Neuronal stem cell (in vitro differentiated cells): ENCODE data around the gene ATP8A2.

Experiments used
- DNase-seq: peaks from one replicate; pipeline ENCODE4 v3.0.0-alpha.2; 2013; ENCODE audit warnings: low spot score
- H2AFZ ChIP-seq: one replicate; pipeline ENCODE4 v1.6.1; 2013; ENCODE audit warnings: mild to moderate bottlenecking, low read length, inconsistent platforms
- H2AK5ac ChIP-seq: 2 replicates; pipeline ENCODE4 v1.6.1; 2013; ENCODE audit warnings: low read depth, mild to moderate bottlenecking, inconsistent platforms, low read length, moderate library complexity, mixed read lengths
- H2BK120ac ChIP-seq: 2 replicates; pipeline ENCODE4 v1.6.1; 2013; ENCODE audit warnings: low read depth, mild to moderate bottlenecking, inconsistent platforms, low read length, moderate library complexity, mixed read lengths
- H2BK12ac ChIP-seq: one replicate; pipeline ENCODE4 v1.6.1; 2013; ENCODE audit warnings: low read length, inconsistent platforms
- H2BK15ac ChIP-seq: 2 replicates; pipeline ENCODE4 v1.6.1; 2013; ENCODE audit warnings: mild to moderate bottlenecking, low read length, inconsistent platforms, mixed read lengths
- H2BK5ac ChIP-seq: one replicate; pipeline ENCODE4 v1.6.1; 2013; ENCODE audit warnings: inconsistent platforms, mild to moderate bottlenecking, low read length, moderate library complexity
- H3K14ac ChIP-seq: one replicate; pipeline ENCODE4 v1.6.1; 2013; ENCODE audit warnings: low read length, inconsistent platforms
- H3K18ac ChIP-seq: 2 replicates; pipeline ENCODE4 v1.6.1; 2013; ENCODE audit warnings: low read length, inconsistent platforms
- H3K23ac ChIP-seq: 2 replicates; pipeline ENCODE4 v1.6.1; 2013; ENCODE audit warnings: low read depth, mild to moderate bottlenecking, mixed read lengths, low read length, inconsistent platforms; ENCODE audit not compliant: poor library complexity
- H3K27ac ChIP-seq: replicated peaks from 3 replicates; pipeline ENCODE4 v1.5.1; 2013; ENCODE audit warnings: low read length, inconsistent platforms
- H3K27me3 ChIP-seq, 3 experiments: 2 replicates each; pipeline ENCODE4 v1.6.1; 2013; ENCODE audit warnings: low read length in 3 of 3, mild to moderate bottlenecking in 2 of 3, inconsistent platforms in 1 of 3, low read depth in 1 of 3, mixed read lengths in 1 of 3, moderate library complexity in 1 of 3; ENCODE audit not compliant: control insufficient read depth in 3 of 3, insufficient read depth in 3 of 3
- H3K36me3 ChIP-seq, 2 donors: replicated peaks in 1 of 2; 2 replicates each; pipeline ENCODE4 v1.6.1; 2013; ENCODE audit warnings: low read length in 2 of 2; ENCODE audit not compliant: control insufficient read depth in 2 of 2, insufficient read depth in 2 of 2
- H3K4ac ChIP-seq: 2 replicates; pipeline ENCODE4 v1.6.1; 2013; ENCODE audit warnings: inconsistent platforms, mild to moderate bottlenecking, low read length, moderate library complexity
- H3K4me1 ChIP-seq, 2 donors: 1 replicate in 1 of 2; 2 replicates in 1 of 2; pipeline ENCODE4 v1.6.1; 2013; ENCODE audit warnings: low read length in 2 of 2, low read depth in 1 of 2; ENCODE audit not compliant: control insufficient read depth in 2 of 2, insufficient read depth in 1 of 2
- H3K4me2 ChIP-seq: one replicate; pipeline ENCODE4 v1.6.1; 2013; ENCODE audit warnings: mild to moderate bottlenecking, low read length, inconsistent platforms; ENCODE audit not compliant: insufficient read depth, poor library complexity, severe bottlenecking
- H3K4me3 ChIP-seq, 2 donors: 2 replicates each; pipeline ENCODE4 v1.5.1; 2013; ENCODE audit warnings: low read length in 2 of 2, mild to moderate bottlenecking in 2 of 2, inconsistent platforms in 1 of 2, moderate library complexity in 1 of 2
- H3K79me1 ChIP-seq: one replicate; pipeline ENCODE4 v1.6.1; 2013; ENCODE audit warnings: low read depth, mild to moderate bottlenecking, inconsistent platforms, low read length, moderate library complexity
- H3K9ac ChIP-seq: one replicate; pipeline ENCODE4 v1.6.1; 2013; ENCODE audit warnings: mild to moderate bottlenecking, low read depth, low read length, inconsistent platforms; ENCODE audit not compliant: poor library complexity
- H3K9me3 ChIP-seq, 2 donors: replicated peaks in 1 of 2; 2 replicates each; pipeline versions ENCODE3 to v1.6.1; 2013; ENCODE audit warnings: low read length in 2 of 2, mild to moderate bottlenecking in 2 of 2, inconsistent platforms in 1 of 2, low read depth in 1 of 2, mixed read lengths in 1 of 2, moderate library complexity in 1 of 2; ENCODE audit not compliant: control insufficient read depth in 2 of 2, insufficient read depth in 1 of 2
- H4K8ac ChIP-seq: one replicate; pipeline ENCODE4 v1.6.1; 2013; ENCODE audit warnings: low read depth, mild to moderate bottlenecking, inconsistent platforms, low read length, moderate library complexity
- H4K91ac ChIP-seq: one replicate; pipeline ENCODE4 v1.6.1; 2013; ENCODE audit warnings: low read length, low read depth, mild to moderate bottlenecking, inconsistent platforms; ENCODE audit not compliant: poor library complexity
- WGBS, 2 donors: extraction: QIAGEN DNeasy Blood & Tissue Kit; methylation state at CpG; one replicate each; pipeline ENCODE4 v1.1.7; 2013; ENCODE audit warnings: missing lambda C conversion rate in 2 of 2, mixed read lengths in 1 of 2; ENCODE audit not compliant: insufficient read length in 2 of 2, insufficient replicate concordance in 1 of 2; ENCODE audit errors: extremely low coverage in 2 of 2; 5-methylcytosine and 5-hydroxymethylcytosine counted together

Gene ATP8A2

DNA sequence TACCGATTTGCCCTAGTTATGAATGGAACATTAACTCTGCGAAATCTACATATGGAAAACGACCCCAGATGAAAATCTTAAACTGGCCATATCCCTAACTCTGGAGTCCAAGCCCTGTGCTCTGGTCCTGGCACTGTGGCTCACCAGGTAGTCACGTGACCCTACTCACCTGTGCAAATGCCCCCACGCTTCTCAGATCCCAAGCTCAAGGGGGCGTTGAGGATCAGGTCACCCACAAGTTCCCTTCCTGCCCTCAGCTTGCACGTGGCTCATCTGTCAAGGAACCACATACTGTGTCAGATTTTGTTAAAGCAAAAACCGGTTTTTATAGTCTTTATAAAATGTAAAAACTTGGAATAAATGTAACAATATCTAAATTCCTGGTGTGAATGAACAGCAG is 356.0 kb downstream of the ATP8A2 start:
- DNase-seq, result no peak
- H3K14ac ChIP-seq, result no peak overlapping the region
- H3K4me3 ChIP-seq, result no peak overlapping the region
- H3K4me1 ChIP-seq, result peaks cover 0 to 4% of the 10 kb centered on the region in 2 donors
- no peak overlapping the region for H3K4me2 ChIP-seq
- H3K9me3 ChIP-seq, result no peaks in the 10 kb centered on the region
- H2AFZ ChIP-seq, result no peak overlapping the region
- H3K79me1 ChIP-seq, result no peaks in the 10 kb centered on the region
- H4K8ac ChIP-seq, result no peak overlapping the region
- no peak overlapping the region for H4K91ac ChIP-seq
- WGBS, 2 donors, result no CpG with 5 or more reads among the region's 8 CpGs
- no peak overlapping the region for H3K9ac ChIP-seq
- no peak overlapping the region for H2BK15ac ChIP-seq
- H2BK5ac ChIP-seq, result no peak overlapping the region
- no peaks in the 10 kb centered on the region for H3K36me3 ChIP-seq
- no peak overlapping the region for H3K23ac ChIP-seq
- no peak overlapping the region for H3K4ac ChIP-seq
- no peak overlapping the region for H3K27ac ChIP-seq
- H3K27me3 ChIP-seq, result no peaks in the 10 kb centered on the region
- no peak overlapping the region for H2BK120ac ChIP-seq
- no peak overlapping the region for H2AK5ac ChIP-seq
- no peak overlapping the region for H3K18ac ChIP-seq
- no peak overlapping the region for H2BK12ac ChIP-seq

DNA sequence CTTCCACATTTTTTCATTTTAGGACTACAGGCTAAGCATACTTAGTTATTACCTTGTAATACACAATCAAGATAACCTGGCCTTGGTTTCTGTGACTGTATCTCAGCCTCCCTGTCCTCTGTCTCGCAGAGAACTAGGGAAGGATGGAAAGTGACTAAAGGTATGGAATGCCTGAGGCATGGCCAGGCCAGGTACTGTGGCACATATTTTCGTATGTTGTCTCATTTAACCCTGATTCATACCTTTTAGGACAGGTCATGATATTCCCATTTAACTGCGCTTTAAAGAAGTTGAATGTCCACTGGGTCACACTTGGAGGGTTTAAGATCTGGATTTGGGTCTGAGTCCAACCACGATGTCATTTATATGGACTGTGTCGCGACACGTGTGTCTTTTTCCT is 357.4 kb downstream of the ATP8A2 start:
- H3K4me1 ChIP-seq, result peaks cover 0 to 10% of the 10 kb centered on the region in 2 donors

GRCh38 chr13:25731037-25731436 is 359.3 kb downstream of the ATP8A2 start:
- Histone ChIP-seq H3K4me2 (no peak overlapping the region), H3K14ac (no peak overlapping the region), H2BK5ac (no peak overlapping the region), H2BK12ac (no peak overlapping the region), H3K27me3 (no peaks in the 10 kb centered on the region), H3K36me3 (no peaks in the 10 kb centered on the region), H2AK5ac (no peak overlapping the region), H4K91ac (no peak overlapping the region), H3K4ac (no peak overlapping the region), H3K23ac (no peak overlapping the region), H3K18ac (no peak overlapping the region), H4K8ac (no peak overlapping the region), H3K9ac (no peak overlapping the region), H2BK120ac (no peak overlapping the region), H3K79me1 (no peaks in the 10 kb centered on the region), H2AFZ (no peak overlapping the region), H3K9me3 (no peaks in the 10 kb centered on the region), H3K27ac (no peak overlapping the region), H3K4me1 (peaks cover 0 to 10% of the 10 kb centered on the region in 2 donors), H2BK15ac (no peak overlapping the region), H3K4me3 (no peak overlapping the region)
- DNase-seq, result no peak
- WGBS, 2 donors, result no CpG with 5 or more reads among the region's 4 CpGs

More for the DNA sequence above, 357.4 kb downstream of the ATP8A2 start:
- Histone ChIP-seq H2AK5ac (no peak overlapping the region), H3K4ac (no peak overlapping the region), H3K4me3 (no peak overlapping the region), H2BK5ac (no peak overlapping the region), H2BK15ac (no peak overlapping the region), H3K27ac (no peak overlapping the region), H3K9me3 (no peaks in the 10 kb centered on the region), H2AFZ (no peak overlapping the region), H2BK120ac (no peak overlapping the region), H3K14ac (no peak overlapping the region), H3K36me3 (no peaks in the 10 kb centered on the region), H3K9ac (no peak overlapping the region), H4K8ac (no peak overlapping the region), H3K27me3 (no peaks in the 10 kb centered on the region), H3K79me1 (no peaks in the 10 kb centered on the region), H3K4me2 (no peak overlapping the region), H3K23ac (no peak overlapping the region), H2BK12ac (no peak overlapping the region), H3K18ac (no peak overlapping the region), H4K91ac (no peak overlapping the region)
- WGBS, 2 donors, result no CpG with 5 or more reads among the region's 7 CpGs
- no peak for DNase-seq

- Histone ChIP-seq H3K9ac (no peak overlapping the region), H3K23ac (no peak overlapping the region), H3K79me1 (no peaks in the 10 kb centered on the region), H2BK15ac (no peak overlapping the region), H3K18ac (no peak overlapping the region), H3K4ac (no peak overlapping the region), H3K36me3 (no peaks in the 10 kb centered on the region), H4K91ac (no peak overlapping the region), H2BK12ac (no peak overlapping the region), H3K14ac (no peak overlapping the region), H3K9me3 (no peaks in the 10 kb centered on the region), H2BK5ac (no peak overlapping the region), H3K4me2 (no peak overlapping the region), H3K4me3 (no peak overlapping the region), H4K8ac (no peak overlapping the region), H3K4me1 (peaks cover 0 to 10% of the 10 kb centered on the region in 2 donors), H2BK120ac (no peak overlapping the region), H2AK5ac (no peak overlapping the region), H3K27ac (no peak overlapping the region), H2AFZ (no peak overlapping the region), H3K27me3 (no peaks in the 10 kb centered on the region)
- WGBS, 2 donors, result no CpG with 5 or more reads among the region's 4 CpGs
- no peak for DNase-seq
Measured at GRCh38 chr13:25731536-25731935, 359.8 kb downstream of the ATP8A2 start.
